Measurements from ENCODE around the gene KIAA1549.

Gene KIAA1549

DNA sequence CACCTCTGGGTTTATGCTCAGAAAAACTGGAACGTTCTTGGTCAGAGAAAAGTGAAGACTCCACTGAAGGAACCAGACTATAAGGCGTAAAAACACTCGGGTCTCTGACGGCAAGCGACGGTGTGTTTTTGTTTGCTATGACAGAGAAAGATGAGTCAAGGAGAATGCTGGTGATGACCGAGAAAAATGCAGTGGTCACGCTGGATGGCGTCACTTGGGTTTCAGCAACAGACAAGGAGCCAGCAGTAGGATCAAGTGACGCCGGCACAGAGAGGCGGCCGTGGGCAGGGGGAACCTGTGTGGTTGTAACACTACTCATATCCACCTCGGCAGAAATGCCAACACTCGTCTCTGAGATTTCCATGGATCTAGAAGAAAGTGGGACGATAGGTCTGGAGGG lies 63.4 kb downstream of the KIAA1549 start:
- DNase-seq (ENCODE audit: low read depth): no peak
- no peak overlapping the region for H3K4me3 ChIP-seq (ENCODE audit: control insufficient read depth, low read depth, low read length)
- TF ChIP-seq, protein P1, sequence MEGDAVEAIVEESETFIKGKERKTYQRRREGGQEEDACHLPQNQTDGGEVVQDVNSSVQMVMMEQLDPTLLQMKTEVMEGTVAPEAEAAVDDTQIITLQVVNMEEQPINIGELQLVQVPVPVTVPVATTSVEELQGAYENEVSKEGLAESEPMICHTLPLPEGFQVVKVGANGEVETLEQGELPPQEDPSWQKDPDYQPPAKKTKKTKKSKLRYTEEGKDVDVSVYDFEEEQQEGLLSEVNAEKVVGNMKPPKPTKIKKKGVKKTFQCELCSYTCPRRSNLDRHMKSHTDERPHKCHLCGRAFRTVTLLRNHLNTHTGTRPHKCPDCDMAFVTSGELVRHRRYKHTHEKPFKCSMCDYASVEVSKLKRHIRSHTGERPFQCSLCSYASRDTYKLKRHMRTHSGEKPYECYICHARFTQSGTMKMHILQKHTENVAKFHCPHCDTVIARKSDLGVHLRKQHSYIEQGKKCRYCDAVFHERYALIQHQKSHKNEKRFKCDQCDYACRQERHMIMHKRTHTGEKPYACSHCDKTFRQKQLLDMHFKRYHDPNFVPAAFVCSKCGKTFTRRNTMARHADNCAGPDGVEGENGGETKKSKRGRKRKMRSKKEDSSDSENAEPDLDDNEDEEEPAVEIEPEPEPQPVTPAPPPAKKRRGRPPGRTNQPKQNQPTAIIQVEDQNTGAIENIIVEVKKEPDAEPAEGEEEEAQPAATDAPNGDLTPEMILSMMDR (IDR thresholded peaks at IDR 0.05; ENCODE audit: control insufficient read depth, insufficient read depth, low read depth, low read length, missing control alignments): no peak

DNA sequence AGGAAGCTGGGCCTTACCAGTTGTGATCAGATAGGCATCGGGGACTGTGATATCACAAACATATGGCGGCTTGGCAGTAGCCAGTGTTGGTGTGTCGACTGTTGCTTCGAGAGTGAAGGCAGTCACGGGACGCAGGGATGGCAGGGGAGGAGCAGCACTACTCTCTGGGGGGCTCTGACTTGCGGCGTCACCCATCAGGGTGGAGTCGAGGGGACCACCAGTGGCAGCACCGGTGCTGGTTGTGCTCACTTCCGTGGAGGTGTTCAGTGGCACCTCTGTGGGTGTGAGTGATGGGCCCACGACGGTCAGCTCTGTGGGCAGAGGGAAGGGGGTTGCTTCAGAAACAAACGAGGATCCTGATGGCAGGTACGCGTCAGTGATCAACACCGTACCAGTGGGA lies 64.5 kb downstream of the KIAA1549 start:
- no peak for DNase-seq (ENCODE audit: low read depth)
- TF ChIP-seq, protein P1 (IDR thresholded peaks at IDR 0.05; ENCODE audit: control insufficient read depth, insufficient read depth, low read depth, low read length, missing control alignments): no peak
- H3K4me3 ChIP-seq (ENCODE audit: control insufficient read depth, low read depth, low read length): no peak overlapping the region

DNA sequence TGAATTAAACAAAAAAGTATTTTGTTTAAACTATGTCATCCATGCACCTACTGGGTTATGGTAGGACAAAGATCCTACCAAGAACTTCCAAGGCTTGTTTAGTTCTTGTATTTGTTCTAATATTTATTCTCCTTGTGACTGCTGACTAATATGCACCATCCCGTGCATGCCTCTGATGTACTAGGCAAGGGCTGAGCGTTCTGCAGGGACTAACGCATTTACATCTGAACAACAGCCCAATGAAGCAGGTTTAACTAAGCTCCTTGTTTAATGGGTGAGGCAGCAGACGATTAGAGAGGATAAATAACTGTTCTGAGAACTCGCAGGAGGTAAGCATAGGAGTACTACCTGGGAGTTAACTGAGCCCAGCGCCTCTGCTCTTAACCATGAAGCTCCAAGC lies 64.9 kb downstream of the KIAA1549 start:
- TF ChIP-seq, protein P1 (IDR thresholded peaks at IDR 0.05; ENCODE audit: control insufficient read depth, insufficient read depth, low read depth, low read length, missing control alignments): no peak
- no peak for DNase-seq (ENCODE audit: low read depth)
- no peak overlapping the region for H3K4me3 ChIP-seq (ENCODE audit: control insufficient read depth, low read depth, low read length)

DNA sequence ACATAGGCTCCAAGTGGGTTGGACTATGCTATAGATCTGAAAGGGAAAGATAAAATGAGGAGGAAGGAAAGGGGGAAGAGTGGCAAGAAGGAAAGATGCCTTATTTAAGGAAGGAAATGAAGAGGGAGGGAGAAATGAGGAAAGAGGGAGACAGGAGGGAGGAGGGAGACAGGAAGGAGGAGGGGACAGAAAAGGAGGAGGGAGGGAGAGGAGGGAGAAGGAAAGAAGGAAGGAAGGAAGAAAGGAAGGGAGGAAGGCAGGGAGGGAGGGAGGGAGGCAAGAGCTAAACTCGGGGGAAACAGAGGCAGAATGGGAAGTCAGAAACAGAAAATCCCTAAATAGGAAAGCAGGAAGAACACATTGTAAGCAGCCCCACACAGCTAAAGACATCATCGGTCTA lies 67.4 kb downstream of the KIAA1549 start:
- no peak overlapping the region for H3K4me3 ChIP-seq (ENCODE audit: control insufficient read depth, low read depth, low read length)
- TF ChIP-seq, protein P1 (IDR thresholded peaks at IDR 0.05; ENCODE audit: control insufficient read depth, insufficient read depth, low read depth, low read length, missing control alignments): no peak
- DNase-seq (ENCODE audit: low read depth): no peak

DNA sequence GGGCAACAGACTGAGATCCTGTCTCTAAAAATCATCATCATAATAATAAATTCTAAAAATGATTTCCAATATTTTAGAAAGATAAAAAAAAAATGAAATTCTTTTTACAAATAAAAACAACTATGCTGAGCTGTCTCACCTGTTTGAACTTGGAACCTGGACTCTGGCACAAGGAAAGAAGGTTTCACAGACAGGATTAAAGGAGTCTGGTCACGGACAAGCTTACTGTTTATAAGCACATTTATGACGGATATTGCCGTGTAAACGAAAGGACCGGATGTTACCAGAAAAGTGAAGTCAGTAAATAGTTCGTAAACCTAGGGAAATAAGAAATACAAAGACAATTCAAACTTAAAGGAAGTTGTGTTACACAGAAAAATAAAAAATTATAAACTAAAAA lies 70.2 kb downstream of the KIAA1549 start:
- TF ChIP-seq, protein P1 (IDR thresholded peaks at IDR 0.05; ENCODE audit: control insufficient read depth, insufficient read depth, low read depth, low read length, missing control alignments): no peak
- no peak overlapping the region for H3K4me3 ChIP-seq (ENCODE audit: control insufficient read depth, low read depth, low read length)
- no peak for DNase-seq (ENCODE audit: low read depth)

DNA sequence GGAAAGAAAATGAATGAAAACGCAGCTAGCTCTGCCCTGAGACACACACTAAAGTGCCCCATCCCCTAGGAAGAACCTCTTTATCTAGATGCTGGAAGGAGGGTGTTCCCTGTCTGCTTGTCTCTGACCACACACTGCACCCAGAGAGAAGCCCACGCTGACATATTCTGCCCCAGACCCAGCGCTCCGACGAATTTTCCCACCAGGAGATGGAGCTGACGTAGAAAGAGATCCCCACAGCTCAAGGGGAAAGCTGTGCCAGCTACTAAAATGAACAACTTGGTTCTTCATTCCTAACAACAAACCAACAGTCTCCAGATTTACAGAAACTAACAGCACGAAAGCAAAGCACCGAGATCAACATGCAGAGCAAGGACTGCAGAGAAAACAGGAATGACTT lies 73.3 kb downstream of the KIAA1549 start:
- TF ChIP-seq, protein P1 (IDR thresholded peaks at IDR 0.05; ENCODE audit: control insufficient read depth, insufficient read depth, low read depth, low read length, missing control alignments): no peak
- no peak for DNase-seq (ENCODE audit: low read depth)
- H3K4me3 ChIP-seq (ENCODE audit: control insufficient read depth, low read depth, low read length): no peak overlapping the region

Measured in AG09309 (cell line).